MG63 (cell line): Measurements from ENCODE around the gene COPG2. TPM values are rescaled to one million over a fixed set of nuclear protein-coding genes. Genes with fewer than 3 reads are reported as not detected.

Experiments
- DNase-seq: peaks from one replicate; pipeline ENCODE4 v3.0.0-alpha.2; 2020
- H3K27me3 ChIP-seq: fragments of 250-450 bp; sonication (Bioruptor Pico); 2 replicates; pipeline ENCODE4 v1.5.1; 2020; ENCODE audit warnings: mild to moderate bottlenecking, moderate library complexity
- H3K36me3 ChIP-seq: fragments of 250-450 bp; sonication (Bioruptor Pico); 2 replicates; pipeline ENCODE4 v1.5.1; 2020; ENCODE audit warnings: mild to moderate bottlenecking, moderate library complexity
- H3K4me3 ChIP-seq: fragments of 250-450 bp; sonication (Bioruptor Pico); 2 replicates; pipeline ENCODE4 v1.5.1; 2020; ENCODE audit warnings: mild to moderate bottlenecking, moderate library complexity
- H3K9me3 ChIP-seq: fragments of 250-450 bp; sonication (Bioruptor Pico); 2 replicates; pipeline ENCODE4 v1.5.1; 2020; ENCODE audit warnings: mild to moderate bottlenecking, moderate library complexity
- total RNA-seq: library from RNA; depleted of rRNA; stranded (reverse); fragments of >200 nt; shearing (Covaris generic); gene quantifications from 2 replicates; pipeline ENCODE4 v1.2.3, GENCODE V29; 2014; ENCODE audit warnings: low replicate concordance

COPG2 gene
- total RNA-seq, 1 experiment from 2014 or later, result 32.0 TPM

- Histone ChIP-seq H3K9me3 (no peaks in the 10 kb centered on the region), H3K27me3 (no peaks in the 10 kb centered on the region), H3K36me3 (no peaks in the 10 kb centered on the region; the same call in 1 of the 2 replicates), H3K4me3 (peak overlapping the region; percentile 68)
- DNase-seq, result no peak
These were observed 823 bp downstream of the COPG2 start for GRCh38 chr7:130667593-130668257.

DNA sequence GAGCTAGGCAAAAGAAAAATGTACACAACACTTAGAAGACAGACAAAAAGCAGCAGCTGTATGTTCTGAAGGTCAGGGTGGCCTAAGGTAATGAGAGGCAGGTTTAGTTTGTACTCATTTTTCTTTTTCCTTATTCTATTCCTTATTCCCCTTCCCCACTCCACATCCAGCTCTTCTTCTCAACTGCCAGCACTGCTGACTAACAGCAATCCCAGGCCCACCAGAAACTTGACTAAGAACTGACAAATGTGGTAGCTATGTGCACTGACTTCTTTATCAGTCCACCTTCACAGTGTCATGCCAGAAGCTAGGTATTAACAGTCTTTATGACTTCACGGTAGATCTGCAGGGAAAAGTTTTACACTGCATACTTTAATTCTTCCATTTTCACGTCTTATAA is 6.1 kb downstream of the COPG2 start:
- no peak overlapping the region for H3K4me3 ChIP-seq
- H3K9me3 ChIP-seq, result no peaks in the 10 kb centered on the region
- DNase-seq, result no peak
- no peaks in the 10 kb centered on the region for H3K27me3 ChIP-seq
- no peaks in the 10 kb centered on the region; the same call in 1 of the 2 replicates for H3K36me3 ChIP-seq

DNA sequence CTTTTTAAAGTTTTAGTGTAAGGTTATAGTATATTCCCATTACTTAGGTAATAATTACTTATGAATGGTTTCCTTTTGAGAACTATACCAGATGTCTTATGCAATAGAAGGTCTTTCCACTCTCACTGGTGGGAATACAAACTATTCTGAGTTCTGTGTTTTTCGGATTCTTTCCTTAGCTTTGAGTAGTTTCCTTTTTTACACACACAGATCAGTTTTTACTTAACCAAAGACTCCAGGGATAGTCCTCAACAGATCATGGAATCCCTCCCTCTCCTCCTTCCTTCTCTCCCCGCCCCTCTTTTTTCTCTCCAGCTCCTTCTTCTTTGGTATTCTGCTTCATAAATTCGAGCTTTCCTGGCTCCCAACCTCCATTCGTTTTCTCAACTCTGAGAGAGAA is 13.3 kb downstream of the COPG2 start:
- Histone ChIP-seq H3K27me3 (no peaks in the 10 kb centered on the region), H3K9me3 (no peaks in the 10 kb centered on the region), H3K36me3 (no peaks in the 10 kb centered on the region; the same call in 1 of the 2 replicates), H3K4me3 (no peak overlapping the region)
- DNase-seq, result no peak

- no peaks in the 10 kb centered on the region; the same call in 1 of the 2 replicates for H3K36me3 ChIP-seq
- DNase-seq, result no peak
- H3K4me3 ChIP-seq, result no peak overlapping the region
These were observed 13.7 kb downstream of the COPG2 start for GRCh38 chr7:130654850-130655249.

DNA sequence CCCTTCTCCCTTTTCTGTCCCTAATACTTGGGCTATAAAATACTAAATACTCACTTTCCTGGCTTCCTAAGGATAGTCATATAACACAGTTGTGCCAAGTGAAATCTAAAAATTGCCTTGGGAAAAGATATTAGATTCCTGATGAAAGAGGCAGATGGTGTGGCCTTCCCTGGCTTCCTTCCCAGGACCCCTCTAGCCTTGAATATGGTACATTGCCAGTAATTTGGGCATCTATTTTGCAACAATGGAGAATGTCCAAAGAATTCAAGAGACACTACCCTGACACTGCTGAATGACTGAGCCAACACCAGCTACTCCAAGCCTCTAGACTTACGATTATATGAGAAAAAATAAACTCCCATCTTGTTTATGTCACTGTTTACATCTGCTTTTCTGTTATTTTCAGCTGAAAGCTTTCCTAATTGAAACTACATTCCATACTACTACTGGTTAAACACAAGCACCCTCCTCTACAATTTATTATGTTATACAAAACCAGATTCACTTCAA is 17.9 kb downstream of the COPG2 start:
- Histone ChIP-seq H3K4me3 (no peak overlapping the region), H3K36me3 (no peaks in the 10 kb centered on the region; the same call in none of the 2 replicates), H3K27me3 (no peaks in the 10 kb centered on the region), H3K9me3 (no peaks in the 10 kb centered on the region)
- DNase-seq, result no peak

More at GRCh38 chr7:130654850-130655249, 13.7 kb downstream of the COPG2 start:
- Histone ChIP-seq H3K27me3 (no peaks in the 10 kb centered on the region), H3K9me3 (no peaks in the 10 kb centered on the region)

GRCh38 chr7:130649004-130649790 is 19.4 kb downstream of the COPG2 start:
- Histone ChIP-seq H3K9me3 (no peaks in the 10 kb centered on the region), H3K36me3 (no peaks in the 10 kb centered on the region; the same call in none of the 2 replicates), H3K4me3 (no peak overlapping the region), H3K27me3 (no peaks in the 10 kb centered on the region)
- DNase-seq, result no peak

DNA sequence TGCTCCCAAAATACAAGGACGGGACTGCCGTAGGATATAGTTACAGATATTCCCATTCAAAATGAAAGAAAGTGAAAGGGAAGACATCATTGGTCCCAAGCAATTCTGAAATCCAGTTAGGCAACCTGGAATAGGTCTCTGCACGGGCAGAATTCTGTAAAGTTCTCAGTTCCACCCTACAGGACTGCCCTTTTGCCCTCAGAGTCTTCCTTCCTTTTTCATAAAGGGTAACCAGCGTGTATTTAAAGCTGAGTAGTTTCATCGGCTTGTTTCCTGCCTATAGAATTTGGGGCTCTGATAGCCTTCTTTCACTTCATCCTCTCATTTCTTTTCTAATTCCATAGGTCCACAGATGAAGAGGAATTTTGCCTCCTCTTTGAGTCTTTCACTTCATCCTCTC is 20.0 kb downstream of the COPG2 start:
- H3K4me3 ChIP-seq, result no peak overlapping the region
- H3K36me3 ChIP-seq, result no peaks in the 10 kb centered on the region; the same call in none of the 2 replicates
- H3K27me3 ChIP-seq, result no peaks in the 10 kb centered on the region
- no peaks in the 10 kb centered on the region for H3K9me3 ChIP-seq
- DNase-seq, result no peak

GRCh38 chr7:130642383-130642782 is 26.2 kb downstream of the COPG2 start:
- no peak for DNase-seq
- Histone ChIP-seq H3K27me3 (no peaks in the 10 kb centered on the region), H3K9me3 (no peaks in the 10 kb centered on the region), H3K36me3 (no peaks in the 10 kb centered on the region; the same call in 1 of the 2 replicates), H3K4me3 (no peak overlapping the region)

DNA sequence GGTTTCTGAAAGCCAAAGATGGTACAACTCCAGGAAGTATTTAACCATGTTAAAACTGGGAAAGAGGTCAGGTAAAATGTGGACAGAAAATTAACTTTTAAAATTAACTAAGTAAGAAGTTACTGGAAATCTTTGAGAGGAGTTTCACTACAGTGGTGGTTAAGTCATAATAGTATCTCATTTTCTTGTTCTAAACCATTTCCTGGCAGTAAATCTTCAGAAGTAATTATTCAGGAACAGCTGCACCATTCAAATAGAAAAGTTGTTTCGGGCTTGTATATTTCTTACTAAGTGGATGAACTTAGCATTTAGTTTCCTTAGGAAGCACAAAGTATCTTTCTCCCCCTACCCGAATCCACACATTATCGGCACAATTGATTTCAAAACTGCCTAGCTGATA is 27.1 kb downstream of the COPG2 start:
- Histone ChIP-seq H3K27me3 (no peaks in the 10 kb centered on the region), H3K9me3 (peaks cover 3% of the 10 kb centered on the region; the same call in 1 of the 2 replicates), H3K4me3 (no peak overlapping the region), H3K36me3 (no peaks in the 10 kb centered on the region; the same call in 1 of the 2 replicates)
- no peak for DNase-seq

DNA sequence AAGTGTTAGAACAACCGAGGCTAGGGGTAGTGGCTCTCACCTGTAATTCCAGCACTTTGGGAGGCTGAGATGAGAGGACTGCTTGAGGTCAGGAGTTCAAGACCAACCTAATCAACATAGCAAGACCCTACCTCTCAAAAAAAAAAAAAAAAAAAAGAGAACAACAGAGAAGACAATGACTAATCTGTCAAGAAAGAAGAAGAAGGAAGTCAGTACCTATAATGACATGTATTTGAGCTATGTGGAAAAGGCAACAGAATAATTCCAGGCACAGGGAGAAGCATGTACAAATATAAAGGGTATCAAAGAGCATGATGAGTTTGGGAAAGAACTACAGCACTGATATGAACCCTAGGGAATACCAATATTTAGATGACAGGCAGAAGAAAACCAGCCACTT is 27.5 kb downstream of the COPG2 start:
- H3K4me3 ChIP-seq, result no peak overlapping the region
- no peak for DNase-seq
- H3K36me3 ChIP-seq, result no peaks in the 10 kb centered on the region; the same call in 1 of the 2 replicates
- H3K27me3 ChIP-seq, result no peaks in the 10 kb centered on the region
- H3K9me3 ChIP-seq, result peaks cover 3% of the 10 kb centered on the region; the same call in 1 of the 2 replicates

DNA sequence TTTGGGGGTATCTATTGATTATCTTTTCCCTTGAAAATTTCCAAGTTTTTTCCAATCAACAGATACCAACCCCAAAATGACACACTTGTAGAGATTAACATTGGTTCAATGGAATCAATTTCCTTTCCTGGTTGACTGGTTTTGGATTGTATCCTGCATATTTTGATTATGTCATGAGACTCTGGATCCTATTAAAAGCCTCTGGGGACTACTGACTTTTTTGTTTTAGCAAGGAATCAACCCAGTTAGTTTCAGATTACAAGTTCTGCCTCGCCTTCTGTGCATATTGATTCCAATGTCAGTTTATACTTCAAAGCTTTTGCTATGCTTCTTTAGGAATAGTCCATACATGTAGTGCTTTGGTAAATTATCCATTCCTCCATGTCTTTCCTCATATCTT is 29.2 kb downstream of the COPG2 start:
- peaks cover 3% of the 10 kb centered on the region; the same call in 1 of the 2 replicates for H3K9me3 ChIP-seq
- no peaks in the 10 kb centered on the region; the same call in 1 of the 2 replicates for H3K36me3 ChIP-seq
- no peaks in the 10 kb centered on the region for H3K27me3 ChIP-seq
- H3K4me3 ChIP-seq, result no peak overlapping the region
- no peak for DNase-seq

GRCh38 chr7:130632111-130632510 is 36.4 kb downstream of the COPG2 start:
- no peak overlapping the region for H3K4me3 ChIP-seq
- no peak for DNase-seq
- H3K9me3 ChIP-seq, result peaks cover 3% of the 10 kb centered on the region; the same call in 1 of the 2 replicates
- no peaks in the 10 kb centered on the region for H3K36me3 ChIP-seq
- H3K27me3 ChIP-seq, result no peaks in the 10 kb centered on the region

GRCh38 chr7:130628901-130629300 is 39.6 kb downstream of the COPG2 start:
- H3K27me3 ChIP-seq, result no peaks in the 10 kb centered on the region
- DNase-seq, result no peak
- H3K9me3 ChIP-seq, result no peaks in the 10 kb centered on the region
- H3K4me3 ChIP-seq, result no peak overlapping the region
- no peaks in the 10 kb centered on the region for H3K36me3 ChIP-seq

DNA sequence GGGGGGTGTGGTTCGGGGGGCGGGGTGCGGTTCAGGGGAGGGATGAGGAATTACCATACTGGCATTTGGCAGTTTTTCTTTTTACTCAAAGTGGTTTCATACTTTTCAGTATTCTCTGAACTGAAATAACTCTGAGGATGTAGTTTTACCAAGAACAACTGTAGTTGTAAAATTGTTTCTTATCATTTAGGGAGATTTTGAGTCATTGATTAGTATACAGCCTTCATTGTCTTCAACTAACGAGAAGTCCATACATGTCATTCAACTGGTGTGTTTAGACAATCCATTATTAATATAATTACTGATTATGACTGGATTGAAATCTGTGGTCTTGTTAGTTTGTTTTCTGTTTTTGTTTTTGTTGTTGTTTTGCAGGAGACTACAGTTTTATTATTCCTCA is 40.8 kb downstream of the COPG2 start:
- no peaks in the 10 kb centered on the region for H3K9me3 ChIP-seq
- no peaks in the 10 kb centered on the region for H3K36me3 ChIP-seq
- H3K27me3 ChIP-seq, result no peaks in the 10 kb centered on the region
- no peak for DNase-seq
- H3K4me3 ChIP-seq, result no peak overlapping the region

DNA sequence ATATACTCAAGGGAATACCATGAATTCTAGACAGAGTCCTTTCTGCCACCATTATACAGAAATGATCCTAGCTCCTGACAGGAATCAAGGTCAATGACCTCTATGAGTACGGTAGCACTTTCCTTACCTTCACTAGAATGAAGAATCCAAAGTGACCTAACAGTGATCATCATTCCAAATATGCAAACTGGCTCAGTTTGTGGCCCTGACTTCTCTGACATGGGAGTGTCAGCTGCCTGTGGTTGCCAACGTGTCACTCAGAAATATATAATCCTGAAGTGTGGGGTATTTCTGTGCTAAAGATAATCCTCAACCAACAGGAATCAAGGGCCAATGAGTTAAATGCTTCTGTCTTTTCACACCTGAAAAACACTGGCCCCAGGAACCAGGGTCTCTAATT is 45.7 kb downstream of the COPG2 start:
- H3K9me3 ChIP-seq, result no peaks in the 10 kb centered on the region; the same call in 1 of the 2 replicates
- no peak for DNase-seq
- H3K4me3 ChIP-seq, result no peak overlapping the region
- H3K27me3 ChIP-seq, result no peaks in the 10 kb centered on the region
- H3K36me3 ChIP-seq, result no peaks in the 10 kb centered on the region

DNA sequence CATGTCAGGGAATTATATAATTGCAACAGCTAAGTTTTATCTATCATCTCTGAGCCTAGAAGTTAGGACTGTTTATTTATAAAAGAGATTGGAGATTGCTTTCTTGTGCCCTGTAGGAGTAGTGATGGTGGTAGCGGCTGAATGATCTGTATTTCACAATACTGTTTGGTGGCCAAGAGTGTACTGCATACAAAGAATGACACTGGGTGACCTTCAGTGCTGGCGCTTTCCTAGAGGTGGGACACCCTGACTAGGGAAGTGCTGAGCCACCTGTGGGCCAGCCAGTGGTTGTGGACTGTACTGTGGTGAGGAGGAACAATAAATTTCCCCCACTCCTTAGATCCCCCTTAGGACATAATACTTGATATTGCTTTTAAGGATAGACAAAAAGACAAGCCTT is 53.0 kb downstream of the COPG2 start:
- no peak for DNase-seq
- H3K9me3 ChIP-seq, result no peaks in the 10 kb centered on the region; the same call in 1 of the 2 replicates
- H3K36me3 ChIP-seq, result no peaks in the 10 kb centered on the region; the same call in 1 of the 2 replicates
- no peak overlapping the region for H3K4me3 ChIP-seq
- no peaks in the 10 kb centered on the region for H3K27me3 ChIP-seq

DNA sequence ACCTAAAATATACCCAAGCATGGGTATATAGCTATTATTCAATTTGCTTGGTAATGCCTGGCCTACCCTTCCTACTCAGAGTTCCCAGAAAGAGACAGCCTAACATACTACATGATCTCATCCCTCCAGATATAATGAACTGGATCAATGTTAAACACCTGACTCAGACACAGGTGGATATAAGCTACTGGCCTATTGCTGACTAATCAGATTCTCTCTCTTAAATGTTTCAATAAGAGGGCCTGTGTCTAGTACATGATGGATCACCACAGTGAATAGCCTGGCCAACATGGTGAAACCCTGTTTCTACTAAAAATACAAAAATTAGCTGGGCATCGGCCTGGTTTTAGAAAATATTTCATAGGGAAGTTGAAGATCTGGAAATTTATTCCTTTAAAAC is 54.1 kb downstream of the COPG2 start:
- DNase-seq, result no peak
- Histone ChIP-seq H3K36me3 (peaks cover 3% of the 10 kb centered on the region; the same call in 1 of the 2 replicates), H3K9me3 (no peaks in the 10 kb centered on the region; the same call in 1 of the 2 replicates), H3K4me3 (no peak overlapping the region), H3K27me3 (no peaks in the 10 kb centered on the region)
